Pancreas (tissue), 10 donors: ENCODE data around the gene UBN2. TPM values are rescaled to one million over a fixed set of nuclear protein-coding genes. Genes with fewer than 3 reads are reported as not detected.
A peak's percentile ranks its signal among the peaks of the same experiment; 100 is the strongest.
"Not testable (repeated sequence)": the region's sequence is repeated elsewhere in the genome, so short reads cannot be mapped to it uniquely, and the experiment has no call there.

ENCODE experiments used
- ATAC-seq, 4 donors: fragments of 200-7000 bp; cut with Tn5 transposase; one replicate each; pipeline versions ENCODE4 v1.8.0 to v1.9.1; 2020; ENCODE audit warnings: mild to moderate bottlenecking in 4 of 4, moderate library complexity in 4 of 4
- DNase-seq, 6 donors: peaks; one replicate each; pipeline ENCODE4 v3.0.0-alpha.2; 2020
- FAIRE-seq: peaks from 2 replicates; lab custom pipeline; 2012; peaks lifted over from hg19 to GRCh38; lab: Jason Lieb, UNC
- H3K27ac ChIP-seq, 4 donors: fragments of 200-600 bp; sonication (generic); 1 replicate in 3 of 4; 2 replicates in 1 of 4; pipeline versions ENCODE4 v1.5.0 to v1.8.0; 2020
- H3K27me3 ChIP-seq, 4 donors: fragments of 200-600 bp; one replicate each; pipeline ENCODE4 v1.8.0; 2021
- H3K36me3 ChIP-seq, 3 donors: fragments of 200-600 bp; sonication (generic) in 1 of 3; one replicate each; pipeline versions ENCODE4 v1.5.0 to v1.8.0; 2020 to 2021
- H3K4me1 ChIP-seq, 3 donors: fragments of 200-600 bp; one replicate each; pipeline ENCODE4 v1.8.0; 2021
- H3K4me3 ChIP-seq, 4 donors: fragments of 200-600 bp; sonication (generic) in 2 of 4; one replicate each; pipeline versions ENCODE4 v1.5.0 to v1.8.0; 2020 to 2021
- H3K9me3 ChIP-seq, 4 donors: fragments of 200-600 bp; one replicate each; pipeline ENCODE4 v1.8.0; 2021
- WGBS, 2 donors: extraction: QIAGEN DNeasy Blood & Tissue Kit; methylation state at CpG; one replicate each; pipeline ENCODE4 v1.1.7; 2013; 5-methylcytosine and 5-hydroxymethylcytosine counted together
- intact Hi-C, 3 donors: fragments of 100-400 bp; cut with DNase I; formaldehyde crosslinking; loops; one replicate each; pipeline versions ENCODE4 v1.11.1 to v1.14.2; 2022
- polyA plus RNA-seq, 2 donors: library from polyadenylated mRNA; stranded (reverse); fragments of 200-250 nt; gene quantifications; one replicate each; pipeline ENCODE4 v1.2.3, GENCODE V29; 2013
- total RNA-seq, 6 donors: library from RNA; stranded (reverse); fragmentation: NEBNext Ultra II Directional in 4 of 6; extraction: Animal tissue kit (Norgen Biotek cat#: 25700) in 4 of 6; gene quantifications; one replicate each; pipeline versions ENCODE4 v1.2.1 to v1.2.4, GENCODE V29; 2021 to 2023
- TF ChIP-seq, protein P1 (sequence below), 4 donors: fragments of 200-600 bp; sonication (generic) in 3 of 4; IDR thresholded peaks; one replicate each; pipeline versions ENCODE4 v1.5.0 to v1.8.0; 2021; ENCODE audit warnings: antibody characterized with exemption in 4 of 4
- donor health status: healthy with polysubstance abuse.
- donor health status: DM: no; HTN: no; CAD: no; lungs with moderate emphysema.
- donor health status: DM: no; HTN: no; CAD: no.
- donor health status: control.
- donor health status: control.
- donor health status: Bipolar disorder and iron deficiency.
- donor health status: DM: yes; HTN: yes; CAD: no.
- donor health status: DM: no; HTN: no; CAD: no.
- donor health status: DM: no; HTN: no; CAD: no.
- donor health status: DM: yes; HTN: yes; CAD: no.

The UBN2 gene
- total and polyA plus RNA-seq, 8 donors: 2.9 to 20.3 (median 15.0) TPM

DNA sequence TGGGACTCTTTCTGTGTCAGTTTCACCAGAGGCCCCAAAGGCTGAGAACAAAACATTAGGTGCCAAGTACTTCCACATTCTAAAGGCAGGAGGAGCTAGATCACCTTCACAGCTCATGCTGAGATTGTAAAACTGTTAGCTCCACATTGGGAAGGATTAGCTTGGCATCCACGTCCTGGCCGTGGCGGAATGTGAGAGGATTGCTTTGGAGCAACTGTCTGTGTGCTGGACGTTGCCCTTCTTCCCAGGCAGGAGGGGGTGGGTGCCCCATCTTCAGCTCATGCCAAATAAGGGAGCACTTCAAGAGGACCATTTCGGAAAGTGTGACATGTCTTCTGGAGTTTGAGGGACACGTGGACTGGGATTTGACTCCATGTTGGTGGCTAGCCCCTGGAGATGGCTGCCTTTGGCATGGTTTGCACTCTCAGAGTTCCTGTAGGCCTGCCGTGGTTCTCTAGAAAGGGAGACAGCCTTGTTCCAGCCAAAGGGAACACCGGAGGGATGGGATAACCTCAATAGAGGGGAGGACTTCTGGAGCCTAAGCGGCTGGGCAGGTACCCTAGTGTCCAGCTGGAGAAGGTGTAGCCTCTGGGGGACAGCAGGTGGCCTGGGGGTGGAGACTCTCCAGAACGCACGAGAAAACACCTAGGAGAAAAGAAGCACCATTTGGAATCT is 90.2 kb downstream of the UBN2 start:
- Histone ChIP-seq H3K4me3 (no peak overlapping the region), H3K9me3 (no peaks in the 10 kb centered on the region), H3K36me3 (no peaks in the 10 kb centered on the region), H3K27ac (no peak overlapping the region), H3K4me1 (no peaks in the 10 kb centered on the region), H3K27me3 (no peaks in the 10 kb centered on the region)
- no peak for FAIRE-seq
- intact Hi-C loops: no loop called here
- peak in 2 of 4 donors; percentile 67 to 68 for ATAC-seq
- DNase-seq: no peak
- TF ChIP-seq, protein P1, sequence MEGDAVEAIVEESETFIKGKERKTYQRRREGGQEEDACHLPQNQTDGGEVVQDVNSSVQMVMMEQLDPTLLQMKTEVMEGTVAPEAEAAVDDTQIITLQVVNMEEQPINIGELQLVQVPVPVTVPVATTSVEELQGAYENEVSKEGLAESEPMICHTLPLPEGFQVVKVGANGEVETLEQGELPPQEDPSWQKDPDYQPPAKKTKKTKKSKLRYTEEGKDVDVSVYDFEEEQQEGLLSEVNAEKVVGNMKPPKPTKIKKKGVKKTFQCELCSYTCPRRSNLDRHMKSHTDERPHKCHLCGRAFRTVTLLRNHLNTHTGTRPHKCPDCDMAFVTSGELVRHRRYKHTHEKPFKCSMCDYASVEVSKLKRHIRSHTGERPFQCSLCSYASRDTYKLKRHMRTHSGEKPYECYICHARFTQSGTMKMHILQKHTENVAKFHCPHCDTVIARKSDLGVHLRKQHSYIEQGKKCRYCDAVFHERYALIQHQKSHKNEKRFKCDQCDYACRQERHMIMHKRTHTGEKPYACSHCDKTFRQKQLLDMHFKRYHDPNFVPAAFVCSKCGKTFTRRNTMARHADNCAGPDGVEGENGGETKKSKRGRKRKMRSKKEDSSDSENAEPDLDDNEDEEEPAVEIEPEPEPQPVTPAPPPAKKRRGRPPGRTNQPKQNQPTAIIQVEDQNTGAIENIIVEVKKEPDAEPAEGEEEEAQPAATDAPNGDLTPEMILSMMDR (IDR thresholded peaks at IDR 0.05): peak in 2 of 4 donors; percentile 15 to 20
- WGBS, 2 donors: 62% methylated on average over 11 of the region's 11 CpGs

DNA sequence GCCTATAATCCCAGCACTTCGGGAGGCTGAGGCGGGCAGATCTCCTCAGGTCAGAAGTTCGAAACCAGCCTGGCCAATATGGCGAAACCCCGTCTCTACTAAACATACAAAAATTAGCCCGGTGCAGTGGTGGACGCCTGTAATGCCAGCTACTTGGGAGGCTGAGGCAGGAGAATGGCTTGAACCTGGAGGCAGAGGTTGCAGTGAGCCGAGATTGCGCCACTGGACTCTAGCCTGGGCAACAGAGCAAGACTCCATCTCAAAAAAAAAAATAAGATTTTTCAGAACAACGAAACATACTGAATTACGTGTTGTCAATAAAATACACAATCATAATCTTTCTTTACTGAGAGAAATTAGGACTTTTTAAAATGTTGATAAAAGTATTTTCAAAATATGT is 93.7 kb downstream of the UBN2 start:
- intact Hi-C loops, H3K4me3 ChIP-seq, H3K9me3 ChIP-seq, H3K27me3 ChIP-seq, DNase-seq, H3K27ac ChIP-seq, ATAC-seq, FAIRE-seq, H3K4me1 ChIP-seq, H3K36me3 ChIP-seq: not testable (repeated sequence)
- WGBS, 2 donors: 93 to 96% methylated on average over 11 of the region's 11 CpGs

DNA sequence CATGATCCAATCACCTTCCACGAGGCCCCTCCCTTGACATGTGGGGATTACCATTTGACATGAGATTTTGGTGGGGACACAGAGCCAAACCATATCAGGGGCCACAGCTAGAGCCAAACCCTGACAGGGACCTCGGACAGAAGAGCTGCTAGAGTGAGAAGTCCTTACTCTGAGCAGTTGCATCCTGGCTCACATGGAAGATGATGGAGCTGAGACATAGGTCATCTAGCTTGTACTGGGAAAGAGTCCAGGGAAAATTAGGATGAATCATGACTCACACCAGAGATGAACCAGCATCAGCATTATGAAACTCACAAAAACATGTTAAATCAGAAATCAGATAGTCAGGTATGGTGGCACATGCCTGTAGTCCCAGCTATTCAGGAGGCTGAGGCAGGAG is 97.3 kb downstream of the UBN2 start:
- peaks cover 0 to 10% (median 0%) of the 10 kb centered on the region in 3 donors for H3K4me1 ChIP-seq
- no peak overlapping the region for H3K27ac ChIP-seq
- FAIRE-seq (no peak), ATAC-seq (peak in 1 of 4 donors; percentile 28), DNase-seq (no peak)
- no peak overlapping the region for H3K4me3 ChIP-seq
- no peaks in the 10 kb centered on the region for H3K9me3 ChIP-seq
- WGBS, 2 donors: 62 to 63% methylated on average over 2 of the region's 2 CpGs
- no peaks in the 10 kb centered on the region for H3K27me3 ChIP-seq
- H3K36me3 ChIP-seq: no peaks in the 10 kb centered on the region
- TF ChIP-seq, protein P1 (IDR thresholded peaks at IDR 0.05): no peak
- intact Hi-C loops: no loop called here

DNA sequence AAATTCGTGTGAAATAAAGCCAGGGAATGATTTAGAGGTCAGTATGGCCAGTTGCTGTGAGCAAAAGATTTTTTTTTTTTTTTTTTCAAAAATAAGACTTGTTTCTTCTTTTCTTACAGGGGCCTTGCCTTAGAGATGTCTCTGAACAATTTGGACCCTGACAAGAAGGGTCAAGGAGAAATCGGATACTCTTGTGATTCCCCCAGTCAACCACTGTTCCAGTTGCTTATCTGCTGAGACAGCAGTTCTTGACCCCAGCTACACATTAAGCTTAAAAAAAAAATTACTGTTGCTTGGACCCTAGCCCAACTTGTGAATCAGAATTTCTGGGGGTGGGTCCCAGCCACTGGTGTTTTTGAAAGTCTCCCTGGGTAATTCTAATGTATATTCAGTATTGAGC is 98.1 kb downstream of the UBN2 start:
- DNase-seq (no peak), ATAC-seq (no peak), FAIRE-seq (no peak)
- intact Hi-C loops: no loop called here
- WGBS, 2 donors: 40 to 48% methylated on average over 2 of the region's 2 CpGs
- no peak overlapping the region for H3K27ac ChIP-seq
- H3K36me3 ChIP-seq: no peaks in the 10 kb centered on the region
- no peaks in the 10 kb centered on the region for H3K27me3 ChIP-seq
- TF ChIP-seq, protein P1 (IDR thresholded peaks at IDR 0.05): no peak
- no peak overlapping the region for H3K4me3 ChIP-seq
- peaks cover 0 to 10% (median 0%) of the 10 kb centered on the region in 3 donors for H3K4me1 ChIP-seq
- H3K9me3 ChIP-seq: no peaks in the 10 kb centered on the region

DNA sequence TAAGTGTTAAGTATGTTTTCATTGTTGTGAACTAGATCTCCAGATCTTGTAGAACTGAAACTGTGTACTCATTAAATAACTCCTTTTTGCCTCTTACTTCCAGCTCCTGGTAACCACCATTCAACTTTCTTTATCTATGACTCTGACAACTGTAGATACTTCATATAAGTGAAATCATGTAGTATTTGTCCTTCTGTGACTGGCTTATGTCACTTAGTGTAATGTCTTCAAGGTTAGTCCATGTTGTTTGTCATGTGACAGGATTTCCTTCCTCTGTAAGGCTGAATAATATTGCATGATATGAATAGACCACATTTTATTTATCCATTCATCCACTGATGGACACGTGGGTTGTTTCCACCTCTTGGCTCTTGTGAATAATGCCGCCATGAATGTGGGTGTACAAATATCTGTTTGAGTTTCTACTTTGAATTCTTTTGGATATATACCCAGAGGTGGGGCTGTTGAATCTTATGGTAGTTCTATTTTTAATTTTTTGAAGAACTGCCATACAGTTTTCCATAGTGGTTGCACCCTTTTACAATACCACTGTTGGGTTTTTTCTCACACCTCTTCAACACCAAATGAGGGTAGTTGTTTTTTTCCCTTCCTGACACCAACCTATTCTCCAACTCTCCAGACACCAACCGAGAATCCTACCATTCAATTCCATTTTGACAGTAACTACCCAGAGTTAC is 99.4 kb downstream of the UBN2 start:
- ATAC-seq (no peak), DNase-seq (no peak), FAIRE-seq (no peak)
- intact Hi-C loops: no loop called here
- Histone ChIP-seq H3K27ac (no peak overlapping the region), H3K27me3 (no peaks in the 10 kb centered on the region), H3K4me3 (no peak overlapping the region), H3K9me3 (no peaks in the 10 kb centered on the region), H3K36me3 (no peaks in the 10 kb centered on the region), H3K4me1 (peaks cover 0 to 10% (median 0%) of the 10 kb centered on the region in 3 donors)
- TF ChIP-seq, protein P1 (IDR thresholded peaks at IDR 0.05): no peak
- 89 to 90% methylated on average over 3 of the region's 3 CpGs for WGBS, 2 donors
